Measurements from ENCODE around the gene REEP2.

Gene REEP2

DNA sequence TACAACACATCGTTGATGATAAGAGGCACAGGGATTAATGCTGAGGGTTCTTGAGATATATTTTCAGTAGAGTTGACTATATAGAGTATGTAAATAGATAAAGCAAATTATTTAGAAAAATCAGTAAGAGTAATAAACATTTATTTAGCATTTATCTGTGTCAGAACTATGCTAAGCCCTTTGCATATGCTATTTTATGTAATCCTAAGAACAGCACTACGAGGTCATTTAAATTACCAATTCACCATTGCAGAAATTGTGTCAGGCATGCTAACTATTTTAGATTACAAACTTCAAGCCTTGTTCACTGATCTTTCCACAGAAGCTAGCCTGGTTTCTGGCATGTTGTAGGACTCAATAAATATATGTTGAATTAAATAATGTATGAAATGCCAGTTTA lies 20.4 kb upstream of the REEP2 start:
- TF ChIP-seq, protein P1, sequence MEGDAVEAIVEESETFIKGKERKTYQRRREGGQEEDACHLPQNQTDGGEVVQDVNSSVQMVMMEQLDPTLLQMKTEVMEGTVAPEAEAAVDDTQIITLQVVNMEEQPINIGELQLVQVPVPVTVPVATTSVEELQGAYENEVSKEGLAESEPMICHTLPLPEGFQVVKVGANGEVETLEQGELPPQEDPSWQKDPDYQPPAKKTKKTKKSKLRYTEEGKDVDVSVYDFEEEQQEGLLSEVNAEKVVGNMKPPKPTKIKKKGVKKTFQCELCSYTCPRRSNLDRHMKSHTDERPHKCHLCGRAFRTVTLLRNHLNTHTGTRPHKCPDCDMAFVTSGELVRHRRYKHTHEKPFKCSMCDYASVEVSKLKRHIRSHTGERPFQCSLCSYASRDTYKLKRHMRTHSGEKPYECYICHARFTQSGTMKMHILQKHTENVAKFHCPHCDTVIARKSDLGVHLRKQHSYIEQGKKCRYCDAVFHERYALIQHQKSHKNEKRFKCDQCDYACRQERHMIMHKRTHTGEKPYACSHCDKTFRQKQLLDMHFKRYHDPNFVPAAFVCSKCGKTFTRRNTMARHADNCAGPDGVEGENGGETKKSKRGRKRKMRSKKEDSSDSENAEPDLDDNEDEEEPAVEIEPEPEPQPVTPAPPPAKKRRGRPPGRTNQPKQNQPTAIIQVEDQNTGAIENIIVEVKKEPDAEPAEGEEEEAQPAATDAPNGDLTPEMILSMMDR (IDR thresholded peaks at IDR 0.05), result no peak
- no peak for TF ChIP-seq ZFX (IDR thresholded peaks at IDR 0.05; ENCODE audit: borderline replicate concordance)
- H3K27ac ChIP-seq, result no peak overlapping the region

- TF ChIP-seq ZFX (IDR thresholded peaks at IDR 0.05; ENCODE audit: borderline replicate concordance), result no peak
- TF ChIP-seq, protein P1 (IDR thresholded peaks at IDR 0.05), result no peak
Observed at GRCh38 chr5:138425079-138425478, 13.8 kb upstream of the REEP2 start.

DNA sequence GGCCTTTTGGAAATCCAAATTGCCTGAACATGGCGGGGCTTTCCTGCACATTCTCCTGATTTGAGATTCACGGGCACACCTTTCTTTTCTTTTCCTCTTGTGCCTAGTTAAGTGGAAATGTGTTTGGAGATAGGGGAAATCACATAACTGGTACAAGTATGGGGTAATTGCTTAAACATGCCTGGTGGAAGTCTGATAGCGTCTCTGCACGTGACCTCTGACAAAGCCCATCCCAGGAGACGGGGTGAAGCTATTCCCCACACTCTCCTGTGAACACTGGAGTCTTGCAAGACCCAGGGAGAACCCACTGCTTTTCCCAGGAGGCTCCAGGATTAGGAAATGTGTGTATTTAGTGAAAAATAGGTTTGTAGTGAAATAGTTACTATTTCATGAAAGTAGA lies 2.9 kb upstream of the REEP2 start:
- H3K27ac ChIP-seq, result no peak overlapping the region
- TF ChIP-seq, protein P1 (IDR thresholded peaks at IDR 0.05), result no peak
- no peak for TF ChIP-seq ZFX (IDR thresholded peaks at IDR 0.05; ENCODE audit: borderline replicate concordance)

More at GRCh38 chr5:138425079-138425478, 13.8 kb upstream of the REEP2 start:
- no peak overlapping the region for H3K27ac ChIP-seq

DNA sequence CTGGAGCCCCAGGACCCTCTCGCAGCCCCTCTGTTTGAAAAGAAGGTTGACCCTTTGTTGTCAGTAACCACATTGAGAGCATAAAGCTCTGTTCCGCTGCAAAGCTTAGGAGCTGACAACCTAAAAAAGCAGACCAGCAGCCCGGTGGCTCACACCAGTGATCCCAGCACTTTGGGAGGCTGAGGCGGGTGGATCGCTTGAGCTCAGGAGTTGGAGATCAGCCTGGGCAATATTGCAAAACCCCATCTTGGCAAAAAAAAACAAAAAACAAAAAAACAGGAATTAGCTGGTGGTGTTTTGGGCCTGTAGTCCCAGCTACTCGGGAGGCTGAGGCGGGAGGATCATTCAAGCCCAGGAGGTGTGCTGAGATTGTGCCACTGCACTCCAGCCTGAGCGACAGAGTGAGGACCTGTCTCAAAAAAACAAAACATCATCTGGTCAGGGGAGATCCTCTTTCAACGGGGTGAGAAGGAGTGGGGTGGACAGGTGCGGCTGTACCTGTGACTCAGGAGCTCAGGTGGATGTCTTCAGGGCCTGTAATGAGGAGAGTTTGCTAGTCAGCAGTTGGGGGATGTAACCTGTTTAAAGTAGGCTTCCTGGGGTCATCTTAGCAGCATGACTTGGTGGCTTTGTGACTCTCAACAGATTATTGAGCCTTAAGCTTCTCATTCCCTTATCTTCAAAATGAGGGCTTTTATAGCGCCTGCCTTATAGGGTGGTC lies 694 bp upstream of the REEP2 start:
- peak overlapping the region; percentile 29 for H3K27ac ChIP-seq
- TF ChIP-seq, protein P1 (IDR thresholded peaks at IDR 0.05), result no peak
- TF ChIP-seq ZFX (IDR thresholded peaks at IDR 0.05; ENCODE audit: borderline replicate concordance), result no peak

- TF ChIP-seq ZFX (IDR thresholded peaks at IDR 0.05; ENCODE audit: borderline replicate concordance), result no peak
- TF ChIP-seq, protein P1 (IDR thresholded peaks at IDR 0.05), result no peak
Observed at GRCh38 chr5:138439477-138440158, 761 bp downstream of the REEP2 start.

DNA sequence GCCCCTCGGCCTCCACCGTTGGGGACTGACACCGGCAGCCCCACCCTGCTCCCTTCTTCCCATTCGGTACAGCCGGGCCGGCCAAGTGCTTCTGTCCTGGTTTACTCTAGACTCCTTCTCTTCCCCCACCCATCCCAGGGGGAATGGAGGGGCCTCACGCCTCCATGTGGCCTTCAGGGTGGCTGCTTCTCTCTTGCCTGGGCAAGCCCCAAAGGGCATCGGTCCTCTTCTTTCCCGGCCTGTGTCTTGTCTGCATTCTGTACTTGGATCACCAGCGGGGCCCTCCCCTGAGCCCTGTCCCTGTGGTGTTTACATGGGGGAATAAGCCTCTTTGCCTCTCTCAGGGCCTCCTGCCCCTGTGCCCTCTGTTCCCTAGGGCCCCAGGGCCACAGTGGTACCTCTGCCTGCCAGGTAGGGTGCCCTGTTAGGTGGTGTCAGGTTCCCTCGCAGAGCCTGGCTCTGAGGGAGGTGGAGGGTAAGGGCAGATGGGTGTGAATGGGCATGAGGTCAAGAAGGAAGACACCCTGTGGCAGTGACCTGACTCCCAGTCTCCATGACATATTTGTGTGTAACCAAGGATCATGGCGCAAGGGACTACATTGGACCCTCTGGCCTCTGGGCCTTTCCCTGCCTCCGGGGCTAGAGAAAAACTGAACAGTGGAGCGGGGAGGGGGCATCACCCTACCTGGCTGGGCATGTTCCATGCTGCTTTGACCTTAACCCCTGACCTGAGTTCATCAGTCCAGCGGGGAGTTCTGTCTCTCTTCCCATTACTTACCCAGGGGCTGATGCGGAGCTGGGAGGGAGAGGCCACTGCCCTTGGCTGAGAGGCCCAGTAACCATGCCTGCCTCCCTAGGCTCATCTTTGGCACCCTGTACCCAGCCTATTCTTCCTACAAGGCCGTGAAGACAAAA lies 1.6 kb downstream of the REEP2 start:
- TF ChIP-seq ZFX (IDR thresholded peaks at IDR 0.05; ENCODE audit: borderline replicate concordance), result no peak
- TF ChIP-seq, protein P1 (IDR thresholded peaks at IDR 0.05), result no peak
- no peak overlapping the region for H3K27ac ChIP-seq

More at GRCh38 chr5:138439477-138440158, 761 bp downstream of the REEP2 start:
- H3K27ac ChIP-seq, result no peak overlapping the region
